Choroid plexus epithelial cell (primary cell): ENCODE data around the gene ST8SIA3.
A peak's percentile ranks its signal among the peaks of the same experiment; 100 is the strongest.

ENCODE experiments used
- DNase-seq: peaks from one replicate; pipeline ENCODE4 v3.0.0-alpha.2; 2010; ENCODE audit warnings: low read depth
- H3K4me3 ChIP-seq: 2 replicates; pipeline ENCODE4 v1.5.1; 2011; ENCODE audit warnings: low read depth, mild to moderate bottlenecking, control low read depth, low read length, moderate library complexity
- CTCF ChIP-seq: conservative IDR thresholded peaks from 2 replicates; pipeline ENCODE4 v1.5.1; 2011; ENCODE audit warnings: low read depth, mild to moderate bottlenecking, control low read depth, inconsistent platforms, low read length, moderate library complexity

ST8SIA3 gene

DNA sequence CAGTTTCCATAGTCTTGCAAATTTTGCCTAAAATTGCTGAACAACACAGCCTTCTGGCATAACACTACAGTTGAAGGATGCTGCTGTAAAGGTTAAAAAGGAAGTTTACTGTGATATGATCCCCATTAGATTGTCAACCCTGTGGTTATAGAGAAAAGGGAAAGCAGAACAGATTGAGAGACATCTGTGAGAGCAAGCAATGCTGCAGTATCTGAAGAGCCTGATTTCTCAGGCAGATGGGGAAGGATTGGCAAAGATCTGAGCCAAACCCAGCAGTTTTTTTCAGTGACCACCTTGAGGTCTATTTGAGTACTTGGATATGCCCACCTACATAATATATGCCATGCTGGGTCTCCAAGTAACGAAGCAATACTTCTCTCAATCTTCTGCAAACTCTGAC, 8.5 kb upstream of the ST8SIA3 start:
- DNase-seq, result no peak
- TF ChIP-seq CTCF, result no peak
- H3K4me3 ChIP-seq, result no peak overlapping the region

- H3K4me3 ChIP-seq, result no peak overlapping the region
- no peak for DNase-seq
- TF ChIP-seq CTCF, result no peak
Measured at GRCh38 chr18:57346876-57347275, 5.5 kb upstream of the ST8SIA3 start.

GRCh38 chr18:57347784-57348183, 4.6 kb upstream of the ST8SIA3 start:
- no peak for DNase-seq
- H3K4me3 ChIP-seq, result no peak overlapping the region
- no peak for TF ChIP-seq CTCF

DNA sequence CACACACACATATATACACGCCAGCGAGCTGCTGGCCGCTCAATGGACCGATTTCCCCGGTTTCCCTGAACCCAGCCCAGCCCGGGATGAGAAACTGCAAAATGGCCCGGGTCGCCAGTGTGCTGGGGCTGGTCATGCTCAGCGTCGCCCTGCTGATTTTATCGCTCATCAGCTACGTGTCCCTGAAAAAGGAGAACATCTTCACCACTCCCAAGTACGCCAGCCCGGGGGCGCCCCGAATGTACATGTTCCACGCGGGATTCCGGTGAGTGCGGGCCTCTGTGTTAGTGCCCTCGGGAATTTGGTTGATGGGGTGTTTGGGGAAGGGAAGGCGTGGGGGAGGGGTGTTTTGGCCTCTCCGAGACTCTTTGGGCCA, 392 bp downstream of the ST8SIA3 start:
- no peak for TF ChIP-seq CTCF
- no peak for DNase-seq
- H3K4me3 ChIP-seq, result no peak overlapping the region

GRCh38 chr18:57353137-57353939, 981 bp downstream of the ST8SIA3 start:
- TF ChIP-seq CTCF, result no peak
- no peak overlapping the region for H3K4me3 ChIP-seq
- DNase-seq, result no peak

GRCh38 chr18:57353940-57354461, 1.6 kb downstream of the ST8SIA3 start:
- no peak overlapping the region for H3K4me3 ChIP-seq
- peak; percentile 41 for DNase-seq
- no peak for TF ChIP-seq CTCF

DNA sequence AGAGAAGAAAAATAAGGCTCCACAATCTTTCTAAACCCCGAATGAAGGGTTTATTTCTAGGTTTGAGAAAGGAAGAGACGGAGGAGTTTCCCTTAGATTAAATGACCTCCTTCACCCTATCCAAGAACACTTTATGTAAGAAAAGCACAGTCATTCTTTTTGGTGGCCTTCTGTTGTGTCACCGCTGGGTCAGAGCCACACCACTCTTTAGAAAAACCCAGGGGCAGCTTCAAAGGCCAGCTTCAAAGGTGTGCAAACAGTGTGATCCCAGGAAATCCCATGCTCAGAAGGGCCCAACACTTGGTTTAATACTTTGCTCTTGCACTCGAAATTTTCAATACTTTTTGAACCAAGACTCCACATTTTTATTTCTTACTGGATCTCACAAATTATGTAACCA, 7.1 kb downstream of the ST8SIA3 start:
- no peak for DNase-seq
- no peak overlapping the region for H3K4me3 ChIP-seq
- TF ChIP-seq CTCF, result no peak
